ENCODE data around the gene FRMD6.

DNA sequence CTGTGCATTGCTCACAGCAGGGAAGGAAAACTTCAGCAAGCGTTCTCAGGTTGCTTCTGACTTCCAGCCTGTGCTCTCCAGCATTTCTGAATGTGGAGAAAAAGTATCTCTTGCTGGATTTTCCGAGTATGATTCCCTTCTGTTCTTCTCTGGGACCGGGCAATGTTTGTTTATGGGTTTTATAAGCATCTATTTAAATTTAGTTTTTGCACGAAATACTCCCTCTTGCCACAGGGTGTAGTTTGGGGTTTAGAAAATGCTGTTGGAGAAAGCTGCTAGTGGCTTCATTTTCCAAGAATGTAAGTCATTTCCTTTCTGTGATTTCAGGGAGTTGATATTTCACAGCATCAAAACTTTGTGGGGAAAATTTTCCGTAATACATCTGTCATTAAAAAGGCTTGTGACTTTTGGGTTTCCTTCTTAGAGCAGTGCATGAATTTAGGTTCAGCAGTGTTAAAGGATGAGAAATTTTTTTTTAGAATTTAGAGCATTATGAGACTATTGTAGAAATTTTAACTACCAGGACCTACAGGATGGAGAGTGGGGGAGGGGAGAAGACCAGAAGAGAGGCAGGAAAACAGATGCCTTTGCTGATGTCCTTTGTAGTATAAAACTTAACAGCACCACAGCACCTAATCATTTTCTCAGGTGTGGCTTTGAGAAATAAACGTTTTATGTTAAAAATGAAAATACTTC lies 1.5 kb downstream of the FRMD6 start:
- TF ChIP-seq ZNF274 (IDR thresholded peaks at IDR 0.05; ENCODE audit: low read depth, low read length) (no peak), YY1 (IDR thresholded peaks at IDR 0.05; ENCODE audit: insufficient read depth, insufficient read length) (no peak)
